HL-60 (cell line): ENCODE results near the gene HMOX1.

Experiments used
- DNase-seq, 2 experiments: peaks; one replicate each; pipeline ENCODE4 v3.0.0-alpha.2; 2010 to 2020; ENCODE audit warnings: low read depth in 1 of 2, low spot score in 1 of 2
- H3K27ac ChIP-seq: fragments of 250-450 bp; sonication (Bioruptor Pico); replicated peaks from 2 replicates; pipeline ENCODE4 v1.5.1; 2020; ENCODE audit warnings: mild to moderate bottlenecking, moderate library complexity
- H3K27me3 ChIP-seq: fragments of 250-450 bp; sonication (Bioruptor Pico); 2 replicates; pipeline ENCODE4 v1.5.1; 2021; ENCODE audit warnings: mild to moderate bottlenecking, moderate library complexity; ENCODE audit not compliant: insufficient read depth, poor library complexity, severe bottlenecking
- H3K4me3 ChIP-seq: replicated peaks from 2 replicates; pipeline ENCODE4 v1.5.1; 2011; ENCODE audit warnings: mild to moderate bottlenecking, control low read depth, low read length; ENCODE audit not compliant: insufficient read depth
- GABPA ChIP-seq: IDR thresholded peaks from 2 replicates; pipeline ENCODE4 v1.6.1; 2012; ENCODE audit warnings: low read depth
- POLR2AphosphoS5 ChIP-seq: IDR thresholded peaks from 2 replicates; pipeline ENCODE4 v1.6.1; 2012; ENCODE audit warnings: low read depth
- REST ChIP-seq: IDR thresholded peaks from 2 replicates; pipeline ENCODE4 v1.6.1; 2012; ENCODE audit warnings: low read depth; ENCODE audit not compliant: insufficient replicate concordance
- SPI1 ChIP-seq: IDR thresholded peaks from 2 replicates; pipeline ENCODE4 v1.6.1; 2012; ENCODE audit warnings: low read depth, mild to moderate bottlenecking, borderline replicate concordance
- TF ChIP-seq, protein P1 (sequence below): IDR thresholded peaks from one replicate; pipeline ENCODE4 v1.5.1; 2011; ENCODE audit warnings: low read length, control low read depth, inconsistent platforms; ENCODE audit not compliant: insufficient read depth

Gene HMOX1

GRCh38 chr22:35357883-35358621 lies 22.8 kb upstream of the HMOX1 start:
- no peak overlapping the region for H3K4me3 ChIP-seq
- H3K27me3 ChIP-seq = no peaks in the 10 kb centered on the region
- DNase-seq = no peak
- H3K27ac ChIP-seq = no peak overlapping the region
- TF ChIP-seq, protein P1, sequence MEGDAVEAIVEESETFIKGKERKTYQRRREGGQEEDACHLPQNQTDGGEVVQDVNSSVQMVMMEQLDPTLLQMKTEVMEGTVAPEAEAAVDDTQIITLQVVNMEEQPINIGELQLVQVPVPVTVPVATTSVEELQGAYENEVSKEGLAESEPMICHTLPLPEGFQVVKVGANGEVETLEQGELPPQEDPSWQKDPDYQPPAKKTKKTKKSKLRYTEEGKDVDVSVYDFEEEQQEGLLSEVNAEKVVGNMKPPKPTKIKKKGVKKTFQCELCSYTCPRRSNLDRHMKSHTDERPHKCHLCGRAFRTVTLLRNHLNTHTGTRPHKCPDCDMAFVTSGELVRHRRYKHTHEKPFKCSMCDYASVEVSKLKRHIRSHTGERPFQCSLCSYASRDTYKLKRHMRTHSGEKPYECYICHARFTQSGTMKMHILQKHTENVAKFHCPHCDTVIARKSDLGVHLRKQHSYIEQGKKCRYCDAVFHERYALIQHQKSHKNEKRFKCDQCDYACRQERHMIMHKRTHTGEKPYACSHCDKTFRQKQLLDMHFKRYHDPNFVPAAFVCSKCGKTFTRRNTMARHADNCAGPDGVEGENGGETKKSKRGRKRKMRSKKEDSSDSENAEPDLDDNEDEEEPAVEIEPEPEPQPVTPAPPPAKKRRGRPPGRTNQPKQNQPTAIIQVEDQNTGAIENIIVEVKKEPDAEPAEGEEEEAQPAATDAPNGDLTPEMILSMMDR = no peak
- no peak for TF ChIP-seq SPI1
- no peak for TF ChIP-seq POLR2AphosphoS5
- TF ChIP-seq REST = no peak
- TF ChIP-seq GABPA = no peak

- H3K27me3 ChIP-seq = no peaks in the 10 kb centered on the region
- H3K4me3 ChIP-seq = no peak overlapping the region
- no peak for DNase-seq
- TF ChIP-seq GABPA = no peak
- TF ChIP-seq POLR2AphosphoS5 = no peak
- TF ChIP-seq SPI1 = no peak
- TF ChIP-seq REST = no peak
- TF ChIP-seq, protein P1 = no peak
- no peak overlapping the region for H3K27ac ChIP-seq
Measured at GRCh38 chr22:35359380-35360065, 21.4 kb upstream of the HMOX1 start.

DNA sequence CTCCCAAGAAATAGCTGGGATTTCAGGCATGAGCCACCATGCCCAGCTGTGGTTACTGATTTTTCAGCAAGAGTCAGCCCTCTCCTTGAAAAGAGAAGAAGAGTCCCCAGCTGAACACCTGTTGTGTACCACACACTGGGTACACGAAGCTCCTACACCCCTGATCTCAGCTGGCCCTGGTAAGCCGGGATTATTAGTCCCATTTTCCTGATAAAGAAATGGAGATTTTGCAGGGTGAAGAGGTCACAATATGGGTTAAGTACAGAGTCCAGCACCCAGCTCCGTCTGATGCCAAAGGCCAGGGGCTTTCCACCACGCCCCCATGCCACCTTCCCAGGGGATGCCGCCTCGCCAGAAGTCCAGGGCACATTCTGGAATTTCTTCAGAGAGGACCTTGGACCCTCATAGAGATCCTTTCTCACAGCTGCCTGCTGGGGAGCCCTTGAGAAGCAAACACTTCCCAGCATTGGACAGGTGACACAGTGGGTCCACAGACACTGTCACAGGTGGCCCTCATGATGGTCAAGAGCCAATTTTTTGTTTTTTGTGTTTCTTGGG lies 19.8 kb upstream of the HMOX1 start:
- Histone ChIP-seq H3K27ac (no peak overlapping the region), H3K27me3 (no peaks in the 10 kb centered on the region), H3K4me3 (no peak overlapping the region)
- TF ChIP-seq, protein P1 = no peak
- no peak for TF ChIP-seq REST
- no peak for TF ChIP-seq GABPA
- no peak for TF ChIP-seq SPI1
- no peak for TF ChIP-seq POLR2AphosphoS5
- DNase-seq = no peak
